Calu3 (cell line): ENCODE measurements around the gene MACROD2. TPM values are rescaled to one million over a fixed set of nuclear protein-coding genes. Genes with fewer than 3 reads are reported as not detected.

Experiments used
- BruUV-seq: library from RNA; stranded (reverse); fragments of 400-500 nt; replicated peaks from 2 replicates; lab custom pipeline; 2021; lab: Mats Ljungman, UMichigan
- CTCF ChIA-PET: fragments of 300-600 bp; sonication (Branson Sonifier 250); formaldehyde crosslinking; loops from one replicate; lab custom pipeline; 2022; ENCODE audit warnings: antibody characterized with exemption; lab: Charles Lee
- DNase-seq: peaks from one replicate; pipeline ENCODE4 v3.0.0; 2022
- H3K27ac Mint-ChIP-seq: one replicate; pipeline ENCODE4 v1.8.0; 2022; ENCODE audit warnings: mixed read lengths; ENCODE audit not compliant: unreplicated experiment
- H3K27me3 Mint-ChIP-seq: one replicate; pipeline ENCODE4 v1.8.0; 2022; ENCODE audit warnings: mixed read lengths; ENCODE audit not compliant: unreplicated experiment
- H3K36me3 Mint-ChIP-seq: one replicate; pipeline ENCODE4 v1.8.0; 2022; ENCODE audit warnings: mild to moderate bottlenecking, moderate library complexity, mixed read lengths; ENCODE audit not compliant: insufficient read depth, unreplicated experiment
- H3K4me1 Mint-ChIP-seq: one replicate; pipeline ENCODE4 v1.8.0; 2022; ENCODE audit warnings: mild to moderate bottlenecking, low read depth, mixed read lengths; ENCODE audit not compliant: unreplicated experiment
- H3K4me3 Mint-ChIP-seq: one replicate; pipeline ENCODE4 v1.8.0; 2022; ENCODE audit warnings: mild to moderate bottlenecking, low read depth, moderate library complexity, mixed read lengths; ENCODE audit not compliant: unreplicated experiment
- H3K9me3 Mint-ChIP-seq: one replicate; pipeline ENCODE4 v1.8.0; 2022; ENCODE audit warnings: low read depth, mixed read lengths; ENCODE audit not compliant: unreplicated experiment
- intact Hi-C: fragments of 100-400 bp; cut with micrococcal nuclease; formaldehyde crosslinking; loops from one replicate; pipeline ENCODE4 v1.10.0; 2022; ENCODE audit not compliant: unreplicated experiment
- total RNA-seq: library from RNA; stranded (reverse); gene quantifications from 2 replicates; pipeline ENCODE4 v1.2.3, GENCODE V29; 2022
- TF ChIP-seq, protein P1 (sequence below): fragments of 200-600 bp; IDR thresholded peaks from one replicate; pipeline ENCODE4 v1.8.0; 2022; ENCODE audit warnings: antibody characterized with exemption; ENCODE audit not compliant: unreplicated experiment

The MACROD2 gene
- total RNA-seq, 1 experiment from 2014 or later = 29.4 TPM

DNA sequence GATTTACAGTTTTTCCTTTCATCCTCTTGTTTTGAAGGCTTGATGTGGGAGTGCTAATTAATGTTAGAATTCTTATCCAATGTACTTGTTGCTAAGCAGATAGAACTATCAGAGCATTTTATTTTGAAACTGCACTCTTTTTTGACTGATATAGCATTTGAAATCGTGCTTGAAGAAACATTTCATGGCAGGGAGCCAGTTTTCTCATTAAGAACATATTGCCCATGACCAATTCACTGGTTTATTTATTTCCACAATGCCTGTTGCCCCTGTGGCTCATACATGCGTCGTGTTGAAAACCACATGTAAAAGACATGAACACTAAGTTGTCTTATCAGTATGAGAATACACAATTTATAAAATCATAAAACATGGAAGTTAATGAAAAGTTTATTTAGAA is 821.8 kb downstream of the MACROD2 start:
- DNase-seq = no peak
- CTCF ChIA-PET = no interaction called here
- Mint-ChIP-seq H3K9me3 (peaks cover 2% of the 10 kb centered on the region), H3K27me3 (no peaks in the 10 kb centered on the region), H3K4me1 (no peaks in the 10 kb centered on the region), H3K4me3 (no peak overlapping the region), H3K27ac (no peak overlapping the region), H3K36me3 (no peaks in the 10 kb centered on the region)
- TF ChIP-seq, protein P1, sequence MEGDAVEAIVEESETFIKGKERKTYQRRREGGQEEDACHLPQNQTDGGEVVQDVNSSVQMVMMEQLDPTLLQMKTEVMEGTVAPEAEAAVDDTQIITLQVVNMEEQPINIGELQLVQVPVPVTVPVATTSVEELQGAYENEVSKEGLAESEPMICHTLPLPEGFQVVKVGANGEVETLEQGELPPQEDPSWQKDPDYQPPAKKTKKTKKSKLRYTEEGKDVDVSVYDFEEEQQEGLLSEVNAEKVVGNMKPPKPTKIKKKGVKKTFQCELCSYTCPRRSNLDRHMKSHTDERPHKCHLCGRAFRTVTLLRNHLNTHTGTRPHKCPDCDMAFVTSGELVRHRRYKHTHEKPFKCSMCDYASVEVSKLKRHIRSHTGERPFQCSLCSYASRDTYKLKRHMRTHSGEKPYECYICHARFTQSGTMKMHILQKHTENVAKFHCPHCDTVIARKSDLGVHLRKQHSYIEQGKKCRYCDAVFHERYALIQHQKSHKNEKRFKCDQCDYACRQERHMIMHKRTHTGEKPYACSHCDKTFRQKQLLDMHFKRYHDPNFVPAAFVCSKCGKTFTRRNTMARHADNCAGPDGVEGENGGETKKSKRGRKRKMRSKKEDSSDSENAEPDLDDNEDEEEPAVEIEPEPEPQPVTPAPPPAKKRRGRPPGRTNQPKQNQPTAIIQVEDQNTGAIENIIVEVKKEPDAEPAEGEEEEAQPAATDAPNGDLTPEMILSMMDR = no peak
- intact Hi-C loops = no loop called here
- BruUV-seq = no TSS peak

DNA sequence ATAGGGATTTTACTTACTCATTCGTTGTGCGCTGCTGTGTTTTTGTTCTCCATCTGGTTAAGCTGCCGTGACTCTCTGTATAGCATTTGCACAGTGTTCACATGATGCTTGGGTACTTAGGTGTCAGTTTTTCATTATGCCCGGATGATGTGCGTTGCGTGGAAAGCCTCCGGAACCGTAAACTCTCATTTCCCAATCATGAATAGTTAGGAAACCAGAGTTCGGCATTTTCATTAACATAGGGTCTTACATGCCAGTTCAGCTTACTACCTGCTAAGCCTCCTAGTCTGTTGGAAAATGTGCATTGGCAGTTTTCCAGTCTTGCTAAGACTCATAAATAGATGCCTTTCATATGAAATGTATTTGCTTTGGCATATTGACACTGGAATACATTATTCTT is 825.5 kb downstream of the MACROD2 start:
- intact Hi-C loops = no loop called here
- Mint-ChIP-seq H3K9me3 (peaks cover 2% of the 10 kb centered on the region), H3K4me1 (no peaks in the 10 kb centered on the region), H3K4me3 (no peak overlapping the region), H3K36me3 (no peaks in the 10 kb centered on the region), H3K27me3 (no peaks in the 10 kb centered on the region), H3K27ac (no peak overlapping the region)
- CTCF ChIA-PET = no interaction called here
- TF ChIP-seq, protein P1 = no peak
- DNase-seq = no peak
- no TSS peak for BruUV-seq

DNA sequence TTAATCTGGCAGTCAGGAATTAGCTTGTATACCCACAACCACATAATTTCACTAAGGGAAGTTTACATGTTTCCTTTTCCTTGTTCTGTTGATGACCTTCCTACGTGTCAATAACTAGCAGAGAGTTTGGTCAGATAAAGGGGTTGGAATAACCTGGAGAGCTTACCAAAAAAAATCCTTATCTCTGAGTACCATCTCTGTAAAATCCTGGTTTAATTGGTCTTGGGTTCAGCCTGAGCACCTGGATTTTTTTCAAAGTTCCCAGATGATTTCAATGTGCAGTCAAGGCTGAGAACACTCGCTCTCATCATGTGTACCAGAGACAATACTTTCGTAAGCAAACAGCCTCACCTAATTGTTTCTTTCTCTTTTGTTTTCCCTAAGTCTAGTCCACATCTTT is 825.9 kb downstream of the MACROD2 start:
- intact Hi-C loops = no loop called here
- no peak for DNase-seq
- H3K4me1 Mint-ChIP-seq = no peaks in the 10 kb centered on the region
- peaks cover 2% of the 10 kb centered on the region for H3K9me3 Mint-ChIP-seq
- no TSS peak for BruUV-seq
- TF ChIP-seq, protein P1 = no peak
- no peak overlapping the region for H3K27ac Mint-ChIP-seq
- no peaks in the 10 kb centered on the region for H3K36me3 Mint-ChIP-seq
- H3K27me3 Mint-ChIP-seq = no peaks in the 10 kb centered on the region
- CTCF ChIA-PET = no interaction called here
- H3K4me3 Mint-ChIP-seq = no peak overlapping the region

DNA sequence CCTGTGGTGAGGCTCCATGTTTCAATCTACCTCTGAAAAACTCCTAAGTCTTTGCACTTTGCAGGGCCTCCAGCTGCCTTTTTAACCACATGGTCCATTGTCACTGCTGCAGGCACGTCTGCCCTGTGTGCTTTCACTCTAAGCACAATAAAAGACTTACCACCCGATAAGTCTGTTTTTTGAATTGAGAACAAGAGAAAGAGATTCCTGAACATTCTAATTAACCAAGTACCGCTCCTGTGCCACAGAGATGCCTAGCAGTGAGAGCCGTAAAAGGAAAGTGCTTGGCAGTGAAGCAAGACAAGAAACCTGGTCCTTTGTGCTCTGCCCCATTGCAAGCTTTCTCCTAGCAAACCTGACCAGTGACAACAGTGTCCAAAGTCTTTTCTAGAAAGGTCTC is 829.7 kb downstream of the MACROD2 start:
- no peak overlapping the region for H3K4me3 Mint-ChIP-seq
- no peaks in the 10 kb centered on the region for H3K9me3 Mint-ChIP-seq
- TF ChIP-seq, protein P1 = no peak
- CTCF ChIA-PET = no interaction called here
- no peaks in the 10 kb centered on the region for H3K4me1 Mint-ChIP-seq
- no peaks in the 10 kb centered on the region for H3K27me3 Mint-ChIP-seq
- no peaks in the 10 kb centered on the region for H3K36me3 Mint-ChIP-seq
- intact Hi-C loops = no loop called here
- H3K27ac Mint-ChIP-seq = no peak overlapping the region
- no TSS peak for BruUV-seq
- DNase-seq = no peak
